GM18511 (cell line): Measurements from ENCODE around the gene LCAT.

Source experiments
- ATAC-seq: cut with Tn5 transposase; IDR thresholded peaks from one replicate; pipeline ENCODE4 v1.9.1; 2021; ENCODE audit warnings: mild to moderate bottlenecking, moderate library complexity; ENCODE audit not compliant: unreplicated experiment

LCAT gene

DNA sequence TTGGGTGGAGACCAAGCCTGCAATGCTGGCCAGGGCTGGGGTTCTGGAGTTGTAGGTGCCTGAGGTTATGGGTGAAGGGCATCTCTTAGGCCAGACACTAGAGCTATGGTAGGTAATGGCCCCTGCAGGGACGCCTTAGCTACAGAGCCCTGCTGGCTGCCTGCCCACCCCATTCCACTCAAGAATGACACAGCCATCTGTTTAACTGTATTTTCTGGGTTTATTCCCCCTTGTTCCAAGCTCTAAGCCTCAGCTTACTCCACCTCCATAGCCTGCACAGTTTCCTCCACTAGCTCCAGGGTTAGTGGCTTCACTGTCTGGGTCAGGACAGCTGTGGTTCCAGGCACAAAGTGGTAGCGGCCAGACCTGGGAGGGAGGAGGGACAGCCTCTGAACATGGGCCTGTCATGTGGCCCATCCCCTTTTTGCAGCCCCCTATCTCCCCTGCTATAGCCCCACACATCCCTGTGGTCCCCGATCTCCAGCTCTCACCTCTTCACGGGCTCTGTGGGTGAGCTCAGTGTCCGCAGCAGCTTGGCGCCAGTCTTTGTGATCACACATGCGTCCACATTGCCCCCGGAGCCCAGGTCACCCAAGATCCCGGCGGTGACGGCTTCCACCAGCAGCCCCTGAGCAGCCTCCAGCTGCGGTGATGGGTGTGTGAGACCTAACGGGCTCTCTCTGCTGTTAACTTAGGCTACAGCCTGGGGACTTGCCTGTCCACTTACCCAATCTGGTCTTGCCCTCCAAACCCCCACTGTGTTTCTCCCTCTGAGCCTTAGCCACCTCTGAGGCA lies 9.4 kb downstream of the LCAT start:
- ATAC-seq: no peak

DNA sequence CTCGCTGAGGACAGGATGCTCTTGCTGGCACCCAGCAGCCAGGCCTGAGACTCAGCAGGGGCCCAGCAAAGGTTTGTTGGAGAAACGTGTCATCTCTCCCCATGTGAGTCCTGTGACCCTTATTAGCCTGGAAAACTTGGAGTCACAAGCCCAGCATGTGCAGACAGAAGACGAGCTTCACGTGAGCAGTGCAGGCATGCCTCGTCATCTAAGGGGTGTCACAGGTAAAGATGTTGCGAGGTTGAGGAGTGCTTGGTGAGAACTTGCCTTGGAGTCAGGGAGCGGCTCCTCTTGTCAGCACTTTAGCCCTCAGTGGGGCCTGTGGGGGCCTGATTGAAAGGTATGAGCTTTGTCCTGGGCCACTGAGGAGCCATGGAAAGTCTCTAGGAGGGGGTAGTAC lies 10.1 kb downstream of the LCAT start:
- ATAC-seq: no peak

DNA sequence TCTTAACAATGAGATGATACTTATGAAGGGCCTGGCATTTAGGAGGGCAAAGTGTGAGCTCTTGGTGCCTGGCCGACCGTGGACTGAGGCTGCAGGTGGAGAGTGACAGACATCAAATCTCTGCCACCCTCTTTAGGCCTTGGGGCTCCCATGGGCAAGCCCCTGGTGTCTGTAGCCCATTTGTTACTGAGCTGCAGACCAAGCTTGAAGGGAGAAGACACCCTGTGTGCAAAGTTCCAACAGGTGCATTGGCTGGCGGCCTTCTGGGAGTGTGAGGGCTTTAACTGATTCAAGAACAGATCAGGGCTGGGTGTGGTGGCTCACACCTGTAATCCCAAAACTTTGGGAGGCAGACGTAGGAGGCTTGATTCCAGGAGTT lies 11.5 kb downstream of the LCAT start:
- no peak for ATAC-seq

DNA sequence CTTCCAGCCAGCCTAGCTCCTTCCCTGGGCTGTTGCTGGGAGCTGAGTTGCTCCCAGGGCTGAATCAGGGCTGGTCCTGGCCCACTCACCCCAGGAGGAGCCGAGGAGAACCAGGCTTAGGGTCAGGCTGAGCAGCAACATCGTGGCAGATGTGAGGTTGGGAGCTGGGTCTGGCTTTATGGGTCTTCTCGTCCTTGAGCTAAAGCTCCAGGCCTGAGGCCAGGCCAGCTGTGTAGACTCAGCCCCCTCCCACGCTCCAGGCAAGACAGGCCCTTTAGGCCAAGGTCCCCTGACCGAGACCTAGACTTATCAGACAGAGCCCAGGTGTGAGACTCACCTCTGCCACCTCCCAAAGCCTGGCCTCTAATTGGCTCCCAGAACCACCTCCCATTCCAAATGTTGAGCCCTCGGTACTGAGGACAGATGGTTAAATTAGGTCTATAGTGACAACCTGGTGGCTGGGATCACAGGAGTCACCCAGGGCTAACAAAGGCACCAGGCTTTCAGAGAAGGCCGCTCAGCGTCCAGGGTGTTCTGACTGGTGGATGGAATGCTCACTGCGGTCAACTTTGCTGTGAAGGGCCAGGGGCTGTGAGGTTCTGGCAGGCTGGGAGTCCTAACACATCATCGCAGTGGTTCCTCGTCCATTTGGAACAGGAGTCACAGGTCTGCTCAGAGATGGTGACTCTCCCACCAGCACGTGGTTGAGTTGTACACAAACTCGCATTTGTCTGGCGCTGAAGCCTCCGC lies 12.0 kb downstream of the LCAT start, which contains the start of gene CTRL:
Gene CTRL, minus strand, starts transcription at position 151 of the 750 bp plus-strand sequence. Its CDS starts 10 bp downstream, at position 141.
- ATAC-seq: no peak

DNA sequence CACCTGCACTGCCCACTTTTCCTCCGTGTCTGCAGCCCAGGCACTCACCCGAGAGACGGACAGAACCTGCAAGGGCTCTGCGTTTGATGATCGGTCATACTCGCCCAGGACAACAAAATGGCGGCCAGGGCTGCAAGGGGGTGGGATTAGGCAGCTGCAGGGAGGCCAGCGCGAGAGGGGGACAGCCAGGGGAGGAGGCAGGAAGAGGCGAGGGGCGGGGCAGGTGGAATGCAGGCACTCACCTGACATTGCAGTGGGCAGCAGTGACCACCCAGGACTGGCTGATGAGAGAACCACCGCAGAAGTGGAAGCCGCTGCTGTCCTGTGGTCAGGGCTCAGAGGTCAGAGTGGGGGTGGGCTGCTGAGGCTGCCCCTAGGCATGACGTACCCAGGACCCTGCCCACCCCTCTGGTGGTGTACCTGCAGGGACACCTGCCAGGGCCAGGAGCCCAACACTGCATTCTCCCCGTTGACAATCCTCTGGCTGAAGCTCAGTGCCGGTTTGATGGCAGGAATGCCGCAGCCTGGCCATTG lies 13.2 kb downstream of the LCAT start:
- ATAC-seq: no peak

DNA sequence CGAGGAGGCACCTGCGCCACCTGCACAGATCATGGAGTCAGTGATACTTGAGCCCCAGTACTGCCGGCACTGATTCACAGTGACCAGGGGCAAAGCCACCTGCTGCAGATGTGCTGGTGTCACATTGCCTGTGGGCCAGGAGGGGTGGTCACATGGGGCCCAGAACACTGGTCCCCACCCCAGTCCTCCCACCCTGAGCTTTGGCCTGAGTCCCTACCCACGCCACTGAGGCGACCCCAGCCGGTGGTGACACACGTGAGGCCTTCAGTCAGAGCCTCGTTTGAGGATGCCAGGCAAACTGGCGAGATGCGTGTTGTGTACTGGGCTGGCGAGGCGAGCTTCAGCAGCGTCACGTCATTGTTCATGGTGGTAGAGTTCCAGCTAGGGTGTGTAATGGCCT lies 13.7 kb downstream of the LCAT start:
- no peak for ATAC-seq

DNA sequence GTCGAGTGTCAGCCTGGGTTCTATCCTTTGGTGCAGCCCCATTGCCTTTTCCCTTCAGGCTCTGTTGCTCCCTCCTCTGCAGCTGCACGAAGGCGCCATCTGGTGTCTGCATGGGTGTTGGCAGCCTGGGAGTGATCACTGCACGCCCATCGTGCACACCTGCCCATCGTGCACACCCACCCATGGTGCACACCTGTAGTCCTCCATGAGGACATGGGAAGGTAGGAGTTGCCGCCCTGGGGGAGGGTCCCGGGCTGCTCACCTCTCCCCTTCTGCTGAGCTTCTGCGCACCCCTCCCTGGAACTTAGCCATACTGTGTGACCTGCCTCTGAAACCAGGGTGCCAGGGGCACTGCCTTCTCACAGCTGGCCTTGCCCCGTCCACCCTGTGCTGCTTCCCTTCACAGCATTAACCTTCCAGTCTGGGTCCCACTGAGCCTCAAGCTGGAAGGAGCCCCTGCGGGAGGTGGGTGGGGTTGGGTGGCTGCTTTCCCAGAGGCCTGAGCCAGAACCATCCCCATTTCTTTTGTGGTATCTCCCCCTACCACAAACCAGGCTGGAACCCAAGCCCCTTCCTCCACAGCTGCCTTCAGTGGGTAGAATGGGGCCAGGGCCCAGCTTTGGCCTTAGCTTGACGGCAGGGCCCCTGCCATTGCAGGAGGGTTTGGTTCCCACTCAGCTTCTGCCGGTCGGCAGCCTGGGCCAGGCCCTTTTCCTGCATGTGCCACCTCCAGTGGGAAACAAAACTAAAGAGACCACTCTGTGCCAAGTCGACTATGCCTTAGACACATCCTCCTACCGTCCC lies 15.2 kb downstream of the LCAT start:
- ATAC-seq: no peak

DNA sequence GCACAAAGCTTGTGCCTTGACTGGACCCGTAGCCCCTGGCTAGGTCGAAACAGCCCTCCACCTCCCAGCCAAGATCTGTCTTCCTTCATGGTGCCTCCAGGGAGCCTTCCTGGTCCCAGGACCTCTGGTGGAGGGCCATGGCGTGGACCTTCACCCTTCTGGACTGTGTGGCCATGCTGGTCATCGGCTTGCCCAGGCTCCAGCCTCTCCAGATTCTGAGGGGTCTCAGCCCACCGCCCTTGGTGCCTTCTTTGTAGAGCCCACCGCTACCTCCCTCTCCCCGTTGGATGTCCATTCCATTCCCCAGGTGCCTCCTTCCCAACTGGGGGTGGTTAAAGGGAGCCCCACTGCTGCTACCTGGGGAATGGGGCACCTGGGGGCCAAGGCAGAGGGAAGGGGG lies 15.8 kb downstream of the LCAT start:
- ATAC-seq: no peak

DNA sequence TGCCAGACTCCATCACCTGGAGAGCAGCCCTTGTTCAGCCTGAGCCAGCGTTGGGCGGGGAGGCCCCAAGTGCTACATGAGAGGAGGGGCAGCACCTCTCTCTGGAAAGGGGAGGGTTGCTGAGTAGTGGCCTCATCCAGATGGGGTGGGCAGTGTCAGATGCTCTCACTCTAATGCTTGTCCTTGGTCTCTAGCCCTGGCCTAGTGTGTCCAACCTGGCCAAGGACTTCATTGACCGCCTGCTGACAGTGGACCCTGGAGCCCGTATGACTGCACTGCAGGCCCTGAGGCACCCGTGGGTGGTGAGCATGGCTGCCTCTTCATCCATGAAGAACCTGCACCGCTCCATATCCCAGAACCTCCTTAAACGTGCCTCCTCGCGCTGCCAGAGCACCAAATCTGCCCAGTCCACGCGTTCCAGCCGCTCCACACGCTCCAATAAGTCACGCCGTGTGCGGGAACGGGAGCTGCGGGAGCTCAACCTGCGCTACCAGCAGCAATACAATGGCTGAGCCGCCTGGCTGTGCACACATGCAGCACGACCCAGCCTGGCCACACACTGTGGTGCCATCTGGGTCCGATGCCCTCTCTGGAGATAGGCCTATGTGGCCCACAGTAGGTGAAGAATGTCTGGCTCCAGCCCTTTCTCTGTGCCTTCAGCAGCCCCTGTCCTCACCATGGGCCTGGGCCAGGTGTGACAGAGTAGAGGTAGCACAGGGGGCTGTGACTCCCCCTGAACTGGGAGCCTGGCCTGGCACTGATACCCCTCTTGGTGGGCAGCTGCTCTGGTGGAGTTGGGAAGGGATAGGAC lies 16.6 kb downstream of the LCAT start:
- ATAC-seq: no peak

DNA sequence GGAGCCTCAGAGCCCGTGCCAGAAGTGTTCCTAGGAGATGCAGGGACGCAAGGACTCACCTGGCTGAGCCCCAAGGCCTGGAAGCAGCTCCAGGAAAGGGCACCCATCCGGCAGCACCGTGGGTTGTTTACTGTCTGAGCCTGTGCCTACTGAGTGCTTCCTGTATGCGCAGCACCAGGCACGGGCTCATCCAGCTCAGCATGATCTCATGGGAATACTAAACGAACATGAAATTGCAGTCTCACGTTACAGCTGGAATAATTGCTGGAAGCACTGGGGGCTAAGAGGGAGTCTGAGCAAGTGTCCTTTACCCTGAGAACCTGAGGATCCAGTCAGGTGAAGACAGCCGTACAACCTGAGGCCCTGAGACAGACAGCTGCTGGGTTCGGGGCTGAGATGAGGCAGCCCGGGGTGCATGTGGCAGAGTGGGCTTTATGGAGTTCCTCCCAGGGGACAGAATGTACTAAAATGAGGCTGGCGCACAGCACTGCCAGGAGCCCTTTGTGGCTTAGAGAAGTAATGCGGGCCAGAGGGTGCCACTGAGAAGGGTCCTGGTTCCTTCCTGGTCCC lies 17.7 kb downstream of the LCAT start:
- ATAC-seq: no peak

DNA sequence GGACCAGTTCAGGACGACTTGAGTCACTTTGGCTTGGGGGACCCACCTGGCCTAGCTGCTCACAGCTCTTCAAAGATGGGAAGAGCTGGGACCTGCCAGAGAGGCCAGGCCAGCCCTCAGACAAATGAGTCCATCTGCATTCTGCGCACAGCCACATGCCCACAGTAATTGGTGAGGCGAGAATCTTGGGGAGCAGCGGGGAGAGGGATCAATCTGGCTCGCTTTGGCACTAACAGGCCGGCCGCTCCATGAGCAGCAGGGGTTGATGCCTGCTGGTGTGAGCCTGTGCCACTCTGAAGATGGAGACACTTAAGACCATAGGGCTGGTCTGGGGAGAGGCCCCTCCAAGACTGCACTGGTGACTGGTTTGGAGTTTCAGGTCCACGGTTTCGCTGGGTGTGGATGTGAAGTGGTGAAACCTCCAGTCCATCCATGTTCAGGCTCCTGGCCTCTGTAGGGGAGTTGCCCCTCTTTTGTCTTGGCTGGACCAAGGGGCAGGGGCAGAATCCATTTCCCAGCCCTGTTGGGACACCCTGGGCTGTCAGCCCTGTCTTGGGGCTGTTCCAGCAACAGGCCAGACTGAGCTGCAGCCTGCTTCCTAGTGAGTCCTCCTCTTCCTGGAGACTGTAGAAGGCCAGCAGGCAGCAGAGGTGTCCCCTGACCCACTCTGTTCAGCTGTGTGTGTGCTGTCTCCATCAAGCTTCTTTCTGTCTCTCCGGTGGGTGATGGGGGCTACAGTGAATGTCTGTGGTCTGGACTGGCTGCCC lies 19.6 kb downstream of the LCAT start:
- no peak for ATAC-seq

DNA sequence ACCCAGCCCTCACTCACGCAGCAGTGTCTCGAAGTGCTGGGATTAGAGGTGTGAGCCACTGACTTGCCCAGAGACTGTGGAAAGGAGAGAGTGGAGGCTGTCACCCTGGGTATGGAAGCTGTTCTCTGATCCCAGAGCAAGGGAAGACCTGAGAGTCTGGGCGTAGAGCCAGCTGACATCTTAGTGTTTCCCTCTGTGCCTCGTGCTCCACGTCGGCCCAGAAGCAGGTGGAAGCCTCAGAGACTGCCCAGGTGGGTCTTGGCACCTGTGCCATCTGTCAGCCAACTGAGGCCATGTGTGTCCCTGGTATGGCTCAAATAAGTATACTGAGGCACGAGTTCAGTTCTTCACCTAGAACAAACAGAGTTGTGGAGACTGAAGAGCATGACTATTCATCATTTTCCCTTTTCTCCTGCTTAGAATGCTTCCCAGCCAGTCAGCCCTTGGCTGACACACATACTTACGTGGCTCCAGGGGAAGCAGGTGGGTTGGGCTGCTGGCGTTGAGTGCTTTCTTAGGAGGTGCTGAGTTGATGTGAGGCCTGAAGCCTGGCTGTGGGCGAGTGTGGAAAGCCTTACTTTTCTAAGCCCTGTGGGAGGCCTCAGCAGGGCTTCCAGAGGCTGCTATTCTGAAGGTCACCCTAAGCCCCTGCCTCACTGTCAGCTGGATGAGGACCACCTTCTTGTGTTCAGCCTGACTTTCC lies 20.4 kb downstream of the LCAT start:
- no peak for ATAC-seq

DNA sequence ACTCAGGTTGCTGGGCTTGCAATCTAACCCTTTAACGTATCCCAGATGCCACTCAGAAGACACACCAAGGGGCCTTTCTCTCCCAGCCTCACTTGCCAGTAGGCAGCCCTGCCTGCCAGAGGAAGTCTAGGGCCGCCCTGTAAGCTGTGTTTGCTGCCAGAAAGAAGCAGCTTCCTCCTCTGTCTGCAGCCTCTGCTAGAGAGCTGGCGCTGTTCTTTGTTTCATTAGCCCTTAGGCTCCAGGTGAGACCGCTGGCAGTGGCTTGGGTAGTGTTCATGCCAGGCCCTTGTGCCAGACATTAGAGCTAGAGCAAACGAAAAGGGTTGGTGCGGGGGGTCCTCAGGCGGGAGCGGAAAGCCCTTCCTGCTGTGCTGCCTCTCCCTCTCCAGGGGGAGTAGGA lies 21.2 kb downstream of the LCAT start:
- ATAC-seq: no peak

DNA sequence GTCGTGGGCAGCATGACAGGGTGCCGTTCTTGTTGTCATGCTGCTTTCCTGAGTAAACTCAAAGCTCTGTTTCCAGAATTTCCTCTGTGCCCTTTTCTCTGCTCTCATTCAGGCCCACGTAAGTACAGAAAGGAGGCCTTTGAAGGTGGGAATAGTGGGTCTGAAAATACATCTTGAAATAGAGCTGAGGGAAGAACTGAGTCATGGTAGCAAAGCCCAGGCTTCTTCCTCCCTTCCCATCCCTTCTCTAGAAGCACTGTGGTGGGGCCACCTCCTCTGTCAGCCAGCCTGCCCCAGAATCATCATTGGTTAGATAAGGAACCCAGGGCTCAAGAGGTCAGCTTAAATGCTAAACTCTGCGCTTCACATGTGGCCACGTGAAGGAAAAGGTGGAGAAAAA lies 21.7 kb downstream of the LCAT start:
- ATAC-seq: no peak

DNA sequence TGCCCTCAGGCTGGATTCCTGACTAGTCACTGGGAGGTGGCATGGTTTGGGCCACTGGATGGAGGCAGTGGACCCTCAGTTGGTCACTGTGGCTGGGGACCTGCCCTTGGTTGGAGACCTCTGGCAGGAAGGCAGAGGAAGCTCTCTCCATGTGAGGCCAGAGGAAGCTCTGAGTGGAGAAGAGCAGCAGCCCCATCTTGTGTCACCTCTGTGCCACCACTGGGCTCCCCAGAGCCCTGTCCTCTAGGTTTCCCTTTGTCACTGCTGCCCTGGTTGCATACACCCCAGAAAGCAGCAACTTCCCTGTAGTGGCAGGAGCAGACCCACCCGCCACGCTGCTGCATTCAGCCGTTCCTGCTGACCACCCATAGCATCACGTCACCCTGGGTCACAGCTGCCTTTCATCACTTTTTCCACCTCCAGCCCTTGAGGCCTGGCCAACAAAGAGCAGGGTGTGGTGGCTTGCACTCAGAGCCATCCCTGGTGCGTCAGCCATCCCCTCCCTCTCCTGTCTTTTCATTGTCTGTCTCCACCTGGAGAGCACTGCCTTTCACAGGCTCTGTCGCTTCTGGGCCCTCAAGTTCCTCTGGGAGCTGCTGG lies 24.2 kb downstream of the LCAT start:
- no peak for ATAC-seq

DNA sequence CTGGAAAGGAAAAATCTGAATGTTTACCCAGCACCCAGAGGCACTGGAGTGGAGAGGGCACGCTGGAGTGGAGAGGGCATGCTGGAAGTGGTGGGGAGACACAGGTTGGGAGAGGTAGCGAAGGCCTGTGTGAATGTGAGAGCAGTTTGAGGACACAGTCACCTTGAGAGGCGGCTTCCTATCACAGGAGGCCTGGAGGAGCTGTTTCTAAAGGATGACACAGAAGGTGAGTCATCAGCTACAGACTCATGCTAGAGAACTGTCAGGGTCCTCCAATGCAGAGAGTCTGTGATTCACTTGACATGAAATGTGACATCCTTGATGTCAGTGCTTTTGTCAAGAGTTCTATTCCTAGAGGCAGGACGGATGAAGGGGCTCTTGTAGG lies 26.1 kb downstream of the LCAT start:
- ATAC-seq: no peak

DNA sequence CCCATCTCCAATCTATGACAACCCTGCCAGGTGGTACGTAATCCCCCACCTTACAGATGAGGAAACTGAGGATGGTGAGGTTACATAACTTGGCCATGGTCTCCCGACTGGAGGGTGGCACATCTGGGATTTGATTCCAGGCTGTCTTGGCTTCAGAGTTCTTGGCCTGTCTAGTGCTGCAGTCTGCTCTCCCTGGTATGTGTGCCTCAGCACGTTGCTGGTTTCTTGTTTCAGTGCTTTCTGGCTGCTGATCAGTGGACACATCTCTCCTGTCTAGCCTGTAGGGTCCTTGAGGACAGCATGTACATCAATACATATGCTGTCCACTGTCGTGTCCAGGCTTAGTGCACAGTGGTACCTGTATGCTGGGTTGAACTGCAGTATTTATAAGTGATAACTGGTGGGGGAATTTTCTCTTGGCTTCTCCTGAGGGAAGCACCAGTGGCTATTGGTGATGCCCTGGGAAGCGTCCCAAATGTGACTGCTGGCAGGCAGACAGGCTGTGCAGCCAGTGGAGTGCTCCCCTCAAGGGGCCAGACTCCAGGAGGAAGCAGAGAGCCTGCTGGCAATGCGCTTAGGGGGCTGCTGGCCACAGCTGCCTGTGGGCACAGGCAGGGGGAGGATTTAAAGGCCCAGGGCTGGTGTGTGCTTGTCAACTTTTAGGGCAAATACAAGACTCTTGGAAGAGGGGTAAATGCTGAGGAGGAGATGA lies 26.6 kb downstream of the LCAT start:
- no peak for ATAC-seq
